Eye (tissue), 1 donor: ENCODE results near the gene REEP6.
A peak's percentile ranks its signal among the peaks of the same experiment; 100 is the strongest.

ENCODE experiments used
- DNase-seq: peaks from one replicate; pipeline ENCODE4 v3.0.0-alpha.2; 2015

REEP6 gene

GRCh38 chr19:1491114-1491848 lies at the start of gene REEP6:
Gene REEP6 (plus strand): TSS chr19:1491181. CDS start chr19:1491270, 89 bp downstream.
- no peak for DNase-seq

- DNase-seq, result no peak
Observed at GRCh38 chr19:1441677-1442438, 49.1 kb upstream of the REEP6 start.

- peak; percentile 94 for DNase-seq
Observed at GRCh38 chr19:1445185-1445931, 45.6 kb upstream of the REEP6 start.

GRCh38 chr19:1445932-1446712 lies 44.9 kb upstream of the REEP6 start:
- peak; percentile 94 for DNase-seq

- peak; percentile 57 for DNase-seq
Observed at GRCh38 chr19:1446713-1447481, 44.1 kb upstream of the REEP6 start.

- DNase-seq, result no peak
Observed at GRCh38 chr19:1447504-1447903, 43.5 kb upstream of the REEP6 start.

- DNase-seq, result no peak
Observed at GRCh38 chr19:1447944-1448343, 43.0 kb upstream of the REEP6 start.

- peak; percentile 94 for DNase-seq
Observed at GRCh38 chr19:1449467-1450442, 41.2 kb upstream of the REEP6 start, which contains the start of gene APC2. Gene APC2 (plus strand): TSS chr19:1450121. CDS start chr19:1453002, 2,881 bp downstream.

- DNase-seq, result peak; percentile 70
Observed at GRCh38 chr19:1450735-1451731, 39.9 kb upstream of the REEP6 start.

GRCh38 chr19:1451916-1452801 lies 38.8 kb upstream of the REEP6 start:
- peak; percentile 95 for DNase-seq

- no peak for DNase-seq
Observed at GRCh38 chr19:1452802-1453524, 38.0 kb upstream of the REEP6 start.

GRCh38 chr19:1453525-1454364 lies 37.2 kb upstream of the REEP6 start:
- peak; percentile 91 for DNase-seq

- no peak for DNase-seq
Observed at GRCh38 chr19:1455002-1455335, 36.0 kb upstream of the REEP6 start.

GRCh38 chr19:1455336-1456120 lies 35.5 kb upstream of the REEP6 start:
- DNase-seq, result peak; percentile 68

GRCh38 chr19:1456121-1456900 lies 34.7 kb upstream of the REEP6 start:
- DNase-seq, result no peak
